Measurements from ENCODE around the gene ACSL5. TPM values are rescaled to one million over a fixed set of nuclear protein-coding genes. Genes with fewer than 3 reads are reported as not detected.

The ACSL5 gene
- total and polyA plus RNA-seq, 10 of the 15 experiments (the other 5 are each of a cell fraction or from before 2014, with no cell fraction given): 22.3 to 57.0 (median 46.4) TPM

DNA sequence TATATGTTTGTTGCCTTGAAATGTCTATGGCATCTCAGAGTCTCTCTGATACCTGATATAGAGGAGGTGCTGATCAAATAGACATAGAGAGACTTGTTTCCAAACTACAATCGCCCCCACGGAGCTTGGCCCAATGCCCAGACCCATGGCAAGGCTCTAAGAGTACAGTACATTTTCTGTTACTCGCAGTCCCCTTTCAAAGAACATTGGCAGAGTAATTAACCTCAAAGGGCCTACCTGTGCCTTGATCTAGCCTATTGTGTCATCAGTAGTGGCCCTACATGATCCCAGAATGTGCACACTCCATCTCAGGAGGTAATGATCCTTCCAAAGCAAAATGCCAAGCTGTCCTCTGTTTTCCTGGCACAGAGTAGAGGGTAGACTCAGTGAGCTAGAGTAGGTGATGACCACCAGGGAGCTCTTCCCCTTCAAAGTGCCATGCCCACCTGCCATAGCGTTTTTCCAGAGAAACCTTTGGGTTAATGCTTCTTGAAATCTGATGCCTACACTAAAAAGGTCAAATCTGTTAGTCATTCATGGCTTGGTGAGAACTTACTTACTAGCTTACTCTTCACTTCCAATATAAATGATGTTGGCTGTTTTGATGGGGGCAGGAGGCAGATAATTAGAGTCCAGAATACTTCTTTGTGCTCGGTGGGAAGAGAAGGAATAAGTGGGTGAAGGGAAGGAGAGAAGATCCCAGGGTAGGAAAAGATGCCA is 41.2 kb upstream of the ACSL5 start (continued):
- TF ChIP-seq PAX8 (IDR thresholded peaks at IDR 0.05): no peak
- TF ChIP-seq, protein P1, sequence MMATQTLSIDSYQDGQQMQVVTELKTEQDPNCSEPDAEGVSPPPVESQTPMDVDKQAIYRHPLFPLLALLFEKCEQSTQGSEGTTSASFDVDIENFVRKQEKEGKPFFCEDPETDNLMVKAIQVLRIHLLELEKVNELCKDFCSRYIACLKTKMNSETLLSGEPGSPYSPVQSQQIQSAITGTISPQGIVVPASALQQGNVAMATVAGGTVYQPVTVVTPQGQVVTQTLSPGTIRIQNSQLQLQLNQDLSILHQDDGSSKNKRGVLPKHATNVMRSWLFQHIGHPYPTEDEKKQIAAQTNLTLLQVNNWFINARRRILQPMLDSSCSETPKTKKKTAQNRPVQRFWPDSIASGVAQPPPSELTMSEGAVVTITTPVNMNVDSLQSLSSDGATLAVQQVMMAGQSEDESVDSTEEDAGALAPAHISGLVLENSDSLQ (IDR thresholded peaks at IDR 0.05): no peak

DNA sequence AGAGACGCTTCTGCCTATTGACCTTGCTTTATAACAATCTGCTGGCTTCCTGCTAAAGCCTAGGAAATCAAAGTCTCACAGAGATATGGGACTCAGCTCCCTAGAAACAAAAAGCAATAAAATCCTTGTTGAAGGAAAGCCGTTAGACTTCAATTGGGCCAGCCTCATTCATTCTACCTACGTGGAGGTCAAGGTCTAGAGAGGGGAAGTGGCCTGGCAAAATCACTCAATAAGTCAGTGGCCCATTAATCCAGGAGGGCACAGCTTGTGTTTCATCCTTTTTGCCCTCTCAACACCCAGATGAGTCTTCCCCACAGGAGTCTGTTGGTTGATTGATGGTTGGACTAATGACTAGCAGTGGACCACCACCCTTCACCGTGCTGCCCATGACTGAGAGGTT is 40.5 kb upstream of the ACSL5 start:
- H3K9me3 ChIP-seq (replicated peaks; ENCODE audit: control insufficient read depth, insufficient read depth, low read length): no peaks in the 10 kb centered on the region
- ChIA-PET POLR2A (no interaction called here), CTCF (interaction anchor here (0.9 kb wide), 1 partner anchor 26 kb away, joined by 4 read pairs; no protein-coding TSS in a partner anchor), SMC1A (ENCODE audit: uncharacterized antibody, unreplicated experiment) (no interaction called here), RAD21 (ENCODE audit: unreplicated experiment) (no interaction called here)
- H3K9ac ChIP-seq (ENCODE audit: control insufficient read depth, insufficient read depth, low read length): no peak overlapping the region
- FAIRE-seq (no peak), ATAC-seq (no peak), DNase-seq (ENCODE audit: low read depth, low spot score) (no peak)
- no peaks in the 10 kb centered on the region for H3K36me3 ChIP-seq (ENCODE audit: control insufficient read depth in 2 of 2, insufficient read depth in 2 of 2, low read length in 1 of 2)
- no peaks in the 10 kb centered on the region; a peak in 1 of 4 replicates for H3K27me3 ChIP-seq (replicated peaks in 1 of 2; ENCODE audit: control insufficient read depth in 2 of 2, insufficient read depth in 2 of 2, low read length in 1 of 2)
- H4K20me1 ChIP-seq (ENCODE audit: control insufficient read depth, insufficient read depth): no peaks in the 10 kb centered on the region
- in situ Hi-C loops (cut with MboI) (no loop called here), intact Hi-C loops (cut with micrococcal nuclease; ENCODE audit: unreplicated experiment) (no loop called here)
- H3K4me2 ChIP-seq (ENCODE audit: control insufficient read depth, insufficient read depth): no peak overlapping the region
- H2AFZ ChIP-seq (ENCODE audit: control insufficient read depth, low read depth, low read length): no peak overlapping the region
- TF ChIP-seq GABPA (IDR thresholded peaks at IDR 0.05; ENCODE audit: low read depth) (no peak), NFIC (IDR thresholded peaks at IDR 0.05; ENCODE audit: low read depth, low read length) (no peak), EGR1 (IDR thresholded peaks at IDR 0.05; ENCODE audit: borderline replicate concordance in 1 of 2, low read depth in 2 of 2, low read length in 2 of 2) (no peak), CHD2 (IDR thresholded peaks at IDR 0.05; ENCODE audit: borderline replicate concordance, low read depth, low read length) (no peak), SUZ12 (IDR thresholded peaks at IDR 0.05; ENCODE audit: unreplicated experiment) (no peak), SIN3A (IDR thresholded peaks at IDR 0.05; ENCODE audit: low read depth, low read length) (no peak), HDAC2 (IDR thresholded peaks at IDR 0.05) (no peak), RFX5 (IDR thresholded peaks at IDR 0.05; ENCODE audit: low read depth, low read length) (no peak), FOS (IDR thresholded peaks at IDR 0.05; ENCODE audit: borderline replicate concordance, extremely low read depth, insufficient read length) (no peak), ZNF592 (IDR thresholded peaks at IDR 0.05) (no peak), SREBF1 (IDR thresholded peaks at IDR 0.05; ENCODE audit: low read length) (no peak)
- TF ChIP-seq, protein P2, sequence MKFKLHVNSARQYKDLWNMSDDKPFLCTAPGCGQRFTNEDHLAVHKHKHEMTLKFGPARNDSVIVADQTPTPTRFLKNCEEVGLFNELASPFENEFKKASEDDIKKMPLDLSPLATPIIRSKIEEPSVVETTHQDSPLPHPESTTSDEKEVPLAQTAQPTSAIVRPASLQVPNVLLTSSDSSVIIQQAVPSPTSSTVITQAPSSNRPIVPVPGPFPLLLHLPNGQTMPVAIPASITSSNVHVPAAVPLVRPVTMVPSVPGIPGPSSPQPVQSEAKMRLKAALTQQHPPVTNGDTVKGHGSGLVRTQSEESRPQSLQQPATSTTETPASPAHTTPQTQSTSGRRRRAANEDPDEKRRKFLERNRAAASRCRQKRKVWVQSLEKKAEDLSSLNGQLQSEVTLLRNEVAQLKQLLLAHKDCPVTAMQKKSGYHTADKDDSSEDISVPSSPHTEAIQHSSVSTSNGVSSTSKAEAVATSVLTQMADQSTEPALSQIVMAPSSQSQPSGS (IDR thresholded peaks at IDR 0.05; ENCODE audit: low read length): no peak
- no peaks in the 10 kb centered on the region for H3K4me1 ChIP-seq (ENCODE audit: control insufficient read depth, insufficient read depth, low read length)
- no peak overlapping the region for H3K4me3 ChIP-seq
- H3K27ac ChIP-seq (ENCODE audit: control insufficient read depth, insufficient read depth): no peak overlapping the region
- BruUV-seq (replicated peaks): no TSS peak
- no peaks in the 10 kb centered on the region for H3K79me2 ChIP-seq (ENCODE audit: control insufficient read depth, insufficient read depth, low read length)
- WGBS (ENCODE audit: insufficient coverage, insufficient replicate concordance, low lambda C conversion rate, missing lambda C conversion rate): 43% methylated on average over 4 of the region's 4 CpGs

Data from GM12878 (cell line).